ENCODE measurements around the gene ILDR2. TPM values are rescaled to one million over a fixed set of nuclear protein-coding genes. Genes with fewer than 3 reads are reported as not detected.

ILDR2 gene
- total RNA-seq, 4 donors from 2014 or later = 1.1 to 5.4 (median 1.7) TPM

DNA sequence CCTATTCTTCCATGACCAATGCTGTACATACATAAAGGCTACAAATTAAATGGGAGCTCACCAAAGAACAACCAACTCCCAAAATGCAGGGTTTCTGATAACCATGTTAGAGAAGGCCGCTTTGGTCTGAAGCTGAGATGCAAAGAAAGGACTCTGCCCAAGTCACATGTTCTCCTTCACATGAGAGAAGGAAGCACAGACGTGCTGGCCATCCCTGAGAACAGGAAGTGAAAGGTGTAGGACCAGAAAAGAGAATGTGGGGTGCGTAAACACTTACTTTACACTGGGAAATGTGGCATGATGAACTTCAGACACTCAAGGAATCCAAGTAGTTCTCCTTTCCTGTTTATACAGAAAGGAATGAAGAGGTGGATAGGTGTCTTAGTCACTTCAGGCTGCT, 67.6 kb downstream of the ILDR2 start:
- Histone ChIP-seq H3K27me3 (no peaks in the 10 kb centered on the region), H3K4me1 (peaks cover 0 to 4% (median 0%) of the 10 kb centered on the region in 4 donors), H3K4me3 (no peak overlapping the region), H3K27ac (no peak overlapping the region), H3K9me3 (no peaks in the 10 kb centered on the region), H3K36me3 (no peaks in the 10 kb centered on the region)
- in situ Hi-C loops (cut with MboI; ENCODE audit: low pct_ligation_motif_present in 1 of 4, low pct_unique_long_range_greater_than_20kb in 1 of 4, low sequenced_read_pairs in 3 of 4) (no loop called here), intact Hi-C loops (cut with DNase I; ENCODE audit: low total_unique reads) (no loop called here)
- TF ChIP-seq EP300 (IDR thresholded peaks at IDR 0.05; ENCODE audit: low read depth) (no peak), POLR2A (IDR thresholded peaks at IDR 0.05) (no peak), POLR2AphosphoS5 (IDR thresholded peaks at IDR 0.05) (no peak)
- TF ChIP-seq, protein P1, sequence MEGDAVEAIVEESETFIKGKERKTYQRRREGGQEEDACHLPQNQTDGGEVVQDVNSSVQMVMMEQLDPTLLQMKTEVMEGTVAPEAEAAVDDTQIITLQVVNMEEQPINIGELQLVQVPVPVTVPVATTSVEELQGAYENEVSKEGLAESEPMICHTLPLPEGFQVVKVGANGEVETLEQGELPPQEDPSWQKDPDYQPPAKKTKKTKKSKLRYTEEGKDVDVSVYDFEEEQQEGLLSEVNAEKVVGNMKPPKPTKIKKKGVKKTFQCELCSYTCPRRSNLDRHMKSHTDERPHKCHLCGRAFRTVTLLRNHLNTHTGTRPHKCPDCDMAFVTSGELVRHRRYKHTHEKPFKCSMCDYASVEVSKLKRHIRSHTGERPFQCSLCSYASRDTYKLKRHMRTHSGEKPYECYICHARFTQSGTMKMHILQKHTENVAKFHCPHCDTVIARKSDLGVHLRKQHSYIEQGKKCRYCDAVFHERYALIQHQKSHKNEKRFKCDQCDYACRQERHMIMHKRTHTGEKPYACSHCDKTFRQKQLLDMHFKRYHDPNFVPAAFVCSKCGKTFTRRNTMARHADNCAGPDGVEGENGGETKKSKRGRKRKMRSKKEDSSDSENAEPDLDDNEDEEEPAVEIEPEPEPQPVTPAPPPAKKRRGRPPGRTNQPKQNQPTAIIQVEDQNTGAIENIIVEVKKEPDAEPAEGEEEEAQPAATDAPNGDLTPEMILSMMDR (IDR thresholded peaks at IDR 0.05) = no peak
- DNase-seq = no peak
- WGBS, 2 donors (ENCODE audit: low coverage in 1 of 2) = 52 to 57% methylated on average over 3 of the region's 3 CpGs

DNA sequence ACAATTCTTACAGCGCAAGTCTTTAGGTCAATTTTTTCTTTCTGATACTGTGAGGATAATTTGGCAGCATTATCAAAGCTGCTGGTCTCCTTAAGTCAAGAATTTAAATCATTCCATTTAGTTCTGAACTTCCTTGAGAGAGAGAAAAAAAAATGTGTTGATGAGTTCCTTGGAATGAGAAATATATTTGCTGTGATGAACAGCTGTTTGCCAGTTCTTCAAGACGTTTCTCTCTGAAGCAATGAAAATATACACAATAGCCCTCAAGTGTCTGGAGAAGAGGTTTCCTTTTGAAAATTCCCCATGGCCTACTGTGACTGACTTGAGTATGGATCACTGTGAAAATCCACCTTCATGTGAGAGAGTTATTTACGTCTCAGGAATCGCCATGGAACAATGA, 68.3 kb downstream of the ILDR2 start:
- intact Hi-C loops (cut with DNase I; ENCODE audit: low total_unique reads) = no loop called here
- WGBS, 2 donors (ENCODE audit: low coverage in 1 of 2) = 74 to 79% methylated on average over 4 of the region's 4 CpGs
- Histone ChIP-seq H3K36me3 (no peaks in the 10 kb centered on the region), H3K4me3 (no peak overlapping the region), H3K27ac (no peak overlapping the region), H3K27me3 (no peaks in the 10 kb centered on the region), H3K9me3 (no peaks in the 10 kb centered on the region), H3K4me1 (peaks cover 0 to 7% (median 0%) of the 10 kb centered on the region in 4 donors)
- no peak for DNase-seq
- TF ChIP-seq POLR2A (IDR thresholded peaks at IDR 0.05) (no peak), EP300 (IDR thresholded peaks at IDR 0.05; ENCODE audit: low read depth) (no peak), POLR2AphosphoS5 (IDR thresholded peaks at IDR 0.05) (no peak)
- TF ChIP-seq, protein P1 (IDR thresholded peaks at IDR 0.05) = no peak
- in situ Hi-C loops (cut with MboI; ENCODE audit: low pct_ligation_motif_present in 1 of 4, low pct_unique_long_range_greater_than_20kb in 1 of 4, low sequenced_read_pairs in 3 of 4) = no loop called here

DNA sequence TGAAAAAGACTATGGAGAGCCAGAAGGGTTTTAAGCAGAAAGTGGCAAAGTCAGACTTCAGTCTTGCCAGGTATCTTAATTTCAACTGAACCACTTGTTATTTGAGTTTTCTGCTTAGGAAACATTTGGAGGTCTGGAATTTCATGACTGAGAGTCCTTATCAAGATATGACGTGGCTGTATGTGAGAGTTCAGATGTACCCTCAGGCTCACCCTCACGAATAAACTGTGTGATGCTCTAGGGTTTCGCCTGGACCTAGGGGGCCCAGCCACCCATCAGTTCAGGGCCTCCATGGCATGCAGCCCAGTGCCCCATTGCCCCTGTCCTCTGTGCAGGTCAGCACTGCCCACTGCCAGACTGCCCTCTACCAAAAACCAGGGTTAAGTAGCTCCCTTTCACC, 68.7 kb downstream of the ILDR2 start:
- 79 to 82% methylated on average over 3 of the region's 3 CpGs for WGBS, 2 donors (ENCODE audit: low coverage in 1 of 2)
- H3K27me3 ChIP-seq = no peaks in the 10 kb centered on the region
- no peaks in the 10 kb centered on the region for H3K9me3 ChIP-seq
- intact Hi-C loops (cut with DNase I; ENCODE audit: low total_unique reads) = no loop called here
- in situ Hi-C loops (cut with MboI; ENCODE audit: low pct_ligation_motif_present in 1 of 4, low pct_unique_long_range_greater_than_20kb in 1 of 4, low sequenced_read_pairs in 3 of 4) = no loop called here
- H3K4me3 ChIP-seq = no peak overlapping the region
- no peaks in the 10 kb centered on the region for H3K36me3 ChIP-seq
- TF ChIP-seq POLR2A (IDR thresholded peaks at IDR 0.05) = no peak
- TF ChIP-seq, protein P1 (IDR thresholded peaks at IDR 0.05) = no peak
- no peak for TF ChIP-seq POLR2AphosphoS5 (IDR thresholded peaks at IDR 0.05)
- no peak for TF ChIP-seq EP300 (IDR thresholded peaks at IDR 0.05; ENCODE audit: low read depth)
- peak overlapping the region in 1 of 4 donors; percentile 65 for H3K27ac ChIP-seq
- DNase-seq = no peak
- peaks cover 0 to 8% (median 0%) of the 10 kb centered on the region in 4 donors for H3K4me1 ChIP-seq

- Histone ChIP-seq H3K4me3 (no peak overlapping the region), H3K27ac (peak overlapping the region; percentile 3 to 68 (median 64)), H3K27me3 (no peaks in the 10 kb centered on the region), H3K36me3 (no peaks in the 10 kb centered on the region), H3K9me3 (no peaks in the 10 kb centered on the region), H3K4me1 (peaks cover 0 to 10% (median 0%) of the 10 kb centered on the region in 4 donors)
- 83 to 84% methylated on average over 1 to 3 of the region's 3 CpGs for WGBS, 2 donors (ENCODE audit: low coverage in 1 of 2)
- in situ Hi-C loops (cut with MboI; ENCODE audit: low pct_ligation_motif_present in 1 of 4, low pct_unique_long_range_greater_than_20kb in 1 of 4, low sequenced_read_pairs in 3 of 4) = no loop called here
- intact Hi-C loops (cut with DNase I; ENCODE audit: low total_unique reads) = no loop called here
- TF ChIP-seq EP300 (IDR thresholded peaks at IDR 0.05; ENCODE audit: low read depth) (no peak), POLR2A (IDR thresholded peaks at IDR 0.05) (no peak), POLR2AphosphoS5 (IDR thresholded peaks at IDR 0.05) (no peak)
- TF ChIP-seq, protein P1 (IDR thresholded peaks at IDR 0.05) = no peak
- DNase-seq = no peak
These were observed 69.4 kb downstream of the ILDR2 start for GRCh38 chr1:166905900-166906299.

Measured in transverse colon (tissue), 4 donors.